Activated T-cell treated with anti-CD3 and anti-CD28 coated beads for 48 hours (primary cell): ENCODE results near the gene GFER.
"Not testable (repeated sequence)": the region's sequence is repeated elsewhere in the genome, so short reads cannot be mapped to it uniquely, and the experiment has no call there.

Experiments
- DNase-seq: peaks from one replicate; pipeline ENCODE4 v3.0.0-alpha.2; 2020; ENCODE audit warnings: low read depth

GFER gene

DNA sequence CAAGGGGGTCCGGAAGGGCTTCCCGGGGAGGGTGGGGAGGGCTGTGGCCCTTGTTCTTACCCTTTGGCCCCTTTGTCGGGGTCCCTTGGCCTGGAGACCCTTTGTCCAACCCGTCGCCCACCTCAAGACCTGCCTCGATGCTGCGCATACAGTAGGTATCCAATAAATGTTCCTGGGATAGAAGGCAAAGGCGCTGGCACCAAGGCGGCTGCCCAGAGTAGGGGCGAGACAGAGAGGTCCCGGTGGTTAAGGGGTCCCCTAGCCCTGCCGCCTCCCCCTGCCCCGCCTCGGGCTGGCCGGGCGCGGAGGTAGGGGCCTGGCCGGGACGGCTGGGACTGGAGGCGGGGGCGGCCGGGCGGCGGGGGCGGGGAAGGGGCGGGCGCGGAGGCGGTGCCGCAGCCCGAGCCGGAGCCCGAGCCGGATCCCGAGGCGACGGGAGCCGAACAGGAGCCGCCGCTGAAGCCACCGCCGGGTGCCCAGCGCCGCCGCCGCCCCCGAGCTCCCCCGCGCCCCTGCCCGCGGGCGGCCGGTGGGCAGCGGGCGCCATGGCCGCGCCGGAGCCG lies 42.5 kb downstream of the GFER start, which contains the start of gene NHERF2:
TSS of gene NHERF2 (plus strand) at position 442 of the 563 bp plus-strand sequence. CDS start at position 546, 104 bp downstream.
- DNase-seq: no peak

DNA sequence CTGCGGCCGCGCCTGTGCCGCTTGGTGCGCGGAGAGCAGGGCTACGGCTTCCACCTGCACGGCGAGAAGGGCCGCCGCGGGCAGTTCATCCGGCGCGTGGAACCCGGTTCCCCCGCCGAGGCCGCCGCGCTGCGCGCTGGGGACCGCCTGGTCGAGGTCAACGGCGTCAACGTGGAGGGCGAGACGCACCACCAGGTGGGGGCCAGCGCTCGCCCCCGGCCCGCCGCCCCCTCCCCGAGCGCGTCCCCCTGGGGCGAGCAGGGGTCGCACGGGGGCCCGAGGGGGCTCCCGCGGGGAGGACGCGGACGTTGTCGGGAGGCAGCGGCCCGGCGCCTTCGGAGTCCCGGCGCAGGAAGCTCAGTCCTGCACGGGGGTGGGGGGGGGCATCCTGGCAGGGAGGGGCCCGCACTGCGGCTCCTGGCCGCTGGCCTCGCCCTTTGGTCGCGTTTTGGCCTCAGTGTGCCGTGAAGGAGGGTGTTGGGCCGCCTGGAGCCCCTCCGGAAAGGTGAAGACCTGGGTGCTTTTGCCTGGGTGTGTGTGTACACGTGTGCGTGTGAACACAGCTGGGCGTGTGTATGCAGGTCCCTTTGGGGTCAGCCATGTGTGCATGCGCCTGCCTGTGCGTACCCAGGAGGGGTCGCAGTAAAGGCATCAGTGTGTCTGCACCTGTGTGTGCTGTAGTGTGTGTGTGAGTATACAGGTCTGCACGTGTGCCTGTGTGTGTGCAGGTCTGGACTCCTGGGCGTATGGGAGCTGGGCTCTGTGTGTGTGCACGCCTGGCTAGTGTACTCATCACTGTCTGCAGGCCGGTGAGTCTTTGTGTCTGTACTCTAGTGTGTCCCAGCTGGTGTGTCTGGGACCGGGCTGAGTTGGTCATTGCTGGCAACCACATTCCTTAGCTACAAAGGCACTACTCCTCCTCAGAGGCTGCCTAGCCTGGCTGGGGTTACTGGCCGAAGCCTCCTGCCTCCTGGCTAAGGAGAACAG lies 43.3 kb downstream of the GFER start:
- DNase-seq: no peak

- no peak for DNase-seq
Observed at GRCh38 chr16:2028146-2028545, 44.2 kb downstream of the GFER start.

DNA sequence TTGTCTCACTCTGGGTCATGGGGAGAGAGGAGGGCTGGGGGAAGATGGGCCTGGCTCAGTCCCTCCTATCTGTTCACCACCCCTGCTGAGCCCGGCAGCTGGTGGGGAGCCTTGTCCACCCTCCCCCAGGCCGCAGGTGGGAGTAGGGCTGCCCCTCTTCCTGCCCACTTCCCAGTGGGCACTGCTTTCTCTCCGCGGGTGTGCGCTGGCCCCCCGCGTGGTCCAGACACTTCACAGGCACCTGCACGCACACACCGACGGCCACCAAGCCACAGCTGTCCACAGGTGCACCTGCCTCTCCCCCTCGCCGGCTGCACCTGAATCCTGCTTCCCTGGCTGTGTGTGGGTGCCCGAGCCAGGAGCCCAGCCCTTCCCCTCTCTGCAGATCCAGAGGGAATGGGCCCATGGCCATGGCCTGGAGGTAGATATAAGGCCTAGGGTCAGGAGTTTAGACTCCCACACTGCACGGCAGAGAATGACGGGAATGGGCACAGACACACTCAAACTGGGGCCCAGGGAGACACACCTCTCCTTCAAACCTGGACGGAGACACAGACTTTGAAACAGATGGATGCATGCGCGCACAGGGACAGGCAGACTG lies 44.7 kb downstream of the GFER start:
- DNase-seq: no peak

DNA sequence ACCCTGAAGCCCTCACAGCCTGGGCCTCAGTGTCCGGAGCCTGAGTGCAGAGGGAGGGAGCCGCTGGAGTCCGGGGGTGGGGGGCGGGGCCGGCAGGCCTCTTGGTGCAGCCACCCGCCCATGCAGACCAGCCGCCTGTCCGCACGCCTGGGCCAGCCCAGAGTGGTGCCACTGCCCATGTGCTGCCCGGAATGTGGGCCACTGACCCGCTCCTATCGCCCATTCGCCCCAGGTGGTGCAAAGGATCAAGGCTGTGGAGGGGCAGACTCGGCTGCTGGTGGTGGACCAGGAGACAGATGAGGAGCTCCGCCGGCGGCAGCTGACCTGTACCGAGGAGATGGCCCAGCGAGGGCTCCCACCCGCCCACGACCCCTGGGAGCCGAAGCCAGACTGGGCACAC lies 45.4 kb downstream of the GFER start:
- DNase-seq: no peak

- no peak for DNase-seq
Observed at GRCh38 chr16:2030036-2030435, 46.0 kb downstream of the GFER start.

GRCh38 chr16:2031081-2031577 lies 47.1 kb downstream of the GFER start:
- DNase-seq: no peak

DNA sequence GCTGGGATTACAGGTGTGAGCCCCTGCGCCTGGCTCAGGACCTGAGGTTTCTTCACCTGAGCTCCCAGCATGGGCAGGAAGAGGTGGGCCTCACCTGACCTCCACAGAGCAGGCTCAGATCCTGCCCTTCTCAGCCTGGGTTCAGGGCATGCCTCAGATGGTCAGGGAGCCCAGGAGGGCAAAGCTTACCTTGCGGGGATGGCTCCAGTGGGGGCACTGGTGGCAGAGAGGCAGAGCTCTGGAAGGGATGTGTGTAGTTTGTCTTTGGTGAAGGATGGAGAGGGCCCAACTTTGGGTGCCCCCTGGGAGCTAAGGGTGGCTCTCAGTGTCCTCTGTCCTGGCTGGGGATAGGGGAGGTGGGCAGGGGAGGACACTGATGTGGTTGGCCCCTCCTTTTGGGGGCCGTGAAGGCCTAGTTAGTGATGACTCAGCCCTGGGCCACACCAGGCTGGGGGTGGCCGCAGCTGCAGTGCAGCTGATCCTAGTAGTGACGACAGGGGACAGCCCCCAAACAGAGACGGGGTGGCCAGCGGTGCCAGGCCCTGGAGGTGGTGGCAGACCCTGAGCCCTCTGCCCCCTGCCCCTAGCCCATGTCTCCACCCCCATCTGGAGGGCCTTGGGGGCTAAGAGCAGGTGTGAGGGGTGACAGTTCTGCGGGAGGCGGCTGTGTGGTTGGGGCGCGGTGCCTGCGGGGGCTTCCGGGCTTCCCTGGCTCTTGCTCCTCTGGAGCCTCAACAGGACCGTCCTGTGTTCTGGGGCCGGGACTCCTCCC lies 48.5 kb downstream of the GFER start:
- DNase-seq: no peak

DNA sequence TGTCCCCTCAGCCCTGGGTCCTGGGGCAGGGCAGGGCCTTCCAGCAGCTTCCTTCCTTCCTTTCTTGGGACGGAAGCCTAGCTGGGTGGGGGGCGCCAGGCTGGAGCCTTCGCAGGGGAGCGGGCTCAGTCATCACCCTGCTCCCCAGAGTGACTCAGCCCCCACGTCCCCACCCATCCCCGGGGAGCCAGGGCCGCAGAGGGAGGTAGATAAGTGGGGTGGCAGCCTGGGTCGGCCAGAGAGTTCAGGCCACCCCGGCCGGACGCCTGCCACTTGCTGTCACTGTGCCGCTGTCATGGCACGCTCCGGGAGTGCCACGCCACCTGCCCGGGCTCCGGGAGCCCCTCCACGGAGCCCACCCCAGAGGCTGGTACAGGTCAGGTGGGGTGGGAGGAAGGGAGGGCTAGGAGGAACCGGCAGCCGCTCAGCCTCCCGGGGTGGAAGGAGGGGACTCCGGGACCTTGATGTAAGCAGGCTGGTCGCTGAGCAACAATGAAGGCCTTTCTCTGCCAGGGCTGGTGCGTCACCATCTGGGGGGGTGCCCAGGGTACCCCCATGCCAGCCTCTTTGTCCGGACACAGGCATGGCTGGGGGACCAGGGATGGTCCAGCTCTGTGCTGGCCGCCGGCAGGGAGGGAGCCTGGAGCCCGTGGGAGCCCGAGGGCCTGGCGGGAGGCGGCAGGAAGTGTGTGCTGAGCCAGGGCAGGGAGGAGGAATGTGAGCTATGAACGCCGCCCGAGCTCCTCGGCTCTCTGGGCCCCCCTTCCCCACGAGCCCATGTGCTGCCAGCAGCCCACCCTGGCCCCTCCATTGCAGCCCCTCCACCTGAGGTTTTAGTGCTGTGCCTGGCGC lies 49.3 kb downstream of the GFER start:
- DNase-seq: no peak

GRCh38 chr16:2033909-2034695 lies 50.1 kb downstream of the GFER start:
- DNase-seq: not testable (repeated sequence)

DNA sequence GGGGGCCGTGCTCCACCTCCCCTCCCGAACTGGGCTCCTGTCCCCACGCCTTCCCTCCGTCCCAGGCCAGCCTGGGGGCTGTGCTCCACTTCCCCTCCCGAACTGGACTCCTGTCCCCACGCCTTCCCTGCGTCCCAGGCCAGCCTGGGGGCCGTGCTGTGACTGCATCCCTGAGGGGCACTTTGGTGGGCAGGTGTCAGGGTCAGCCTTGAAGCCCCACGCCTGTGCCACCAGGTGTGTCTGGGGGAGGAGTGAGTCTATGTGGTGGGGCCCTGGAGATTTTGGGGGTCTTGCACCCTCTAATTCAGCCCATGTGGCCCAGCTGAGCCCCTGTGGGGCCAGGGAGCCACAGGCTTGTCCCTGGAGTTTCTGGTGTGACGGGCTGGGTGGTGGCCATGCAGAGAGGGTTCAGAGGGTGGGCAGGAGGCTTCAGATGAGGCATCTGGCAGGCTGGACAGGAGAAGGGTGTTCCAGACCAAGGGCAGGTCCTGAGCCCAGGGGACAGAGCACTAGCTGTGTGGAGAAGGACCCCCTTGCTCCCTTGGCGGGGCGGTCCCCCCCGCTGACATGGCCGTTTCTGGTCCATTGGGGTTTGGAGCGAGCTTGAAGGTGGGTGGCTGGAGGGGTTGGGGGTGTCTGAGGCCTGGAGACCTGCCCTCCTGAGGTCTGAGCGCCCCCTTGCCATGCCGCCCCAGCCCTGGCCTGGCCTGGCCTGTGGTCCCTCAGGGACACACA lies 50.9 kb downstream of the GFER start:
- DNase-seq: no peak

DNA sequence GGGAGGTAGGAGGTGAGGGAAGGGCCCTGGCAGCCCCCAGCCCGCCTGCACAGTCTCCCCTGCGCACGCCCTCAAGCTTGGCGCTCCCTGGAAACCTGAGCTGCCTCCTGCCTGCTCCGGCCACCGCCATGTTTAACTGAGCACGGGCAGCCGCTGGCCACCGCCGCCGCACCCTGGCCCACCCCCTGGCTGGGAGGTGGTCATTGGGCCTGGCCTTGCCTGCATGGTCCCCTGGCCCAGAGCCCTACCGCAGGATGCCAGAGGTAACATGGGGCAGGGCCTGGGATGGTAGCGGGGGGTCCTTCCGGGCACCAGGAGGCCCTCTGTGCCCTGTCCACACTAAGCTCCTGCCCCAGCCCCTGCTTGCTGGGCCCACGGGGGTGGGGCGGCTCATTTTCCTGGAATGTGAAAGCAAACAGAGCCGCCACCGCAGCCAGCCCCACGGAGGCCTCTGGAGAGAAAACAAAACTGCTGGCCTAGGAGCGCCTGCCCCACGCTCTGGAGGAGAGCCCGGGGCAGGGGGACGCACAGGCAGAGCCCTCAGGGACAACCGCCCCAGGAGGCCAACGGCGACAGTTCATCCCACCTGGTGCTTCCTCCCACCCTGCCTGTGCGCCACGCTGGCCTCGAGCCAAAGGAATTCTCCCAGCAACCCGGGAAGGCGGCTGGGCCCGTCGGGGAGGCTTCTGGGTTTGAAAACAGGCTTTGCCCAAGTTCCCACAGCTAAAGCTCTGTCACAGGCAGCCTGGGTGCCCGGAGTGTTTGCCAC lies 51.6 kb downstream of the GFER start:
- no peak for DNase-seq

DNA sequence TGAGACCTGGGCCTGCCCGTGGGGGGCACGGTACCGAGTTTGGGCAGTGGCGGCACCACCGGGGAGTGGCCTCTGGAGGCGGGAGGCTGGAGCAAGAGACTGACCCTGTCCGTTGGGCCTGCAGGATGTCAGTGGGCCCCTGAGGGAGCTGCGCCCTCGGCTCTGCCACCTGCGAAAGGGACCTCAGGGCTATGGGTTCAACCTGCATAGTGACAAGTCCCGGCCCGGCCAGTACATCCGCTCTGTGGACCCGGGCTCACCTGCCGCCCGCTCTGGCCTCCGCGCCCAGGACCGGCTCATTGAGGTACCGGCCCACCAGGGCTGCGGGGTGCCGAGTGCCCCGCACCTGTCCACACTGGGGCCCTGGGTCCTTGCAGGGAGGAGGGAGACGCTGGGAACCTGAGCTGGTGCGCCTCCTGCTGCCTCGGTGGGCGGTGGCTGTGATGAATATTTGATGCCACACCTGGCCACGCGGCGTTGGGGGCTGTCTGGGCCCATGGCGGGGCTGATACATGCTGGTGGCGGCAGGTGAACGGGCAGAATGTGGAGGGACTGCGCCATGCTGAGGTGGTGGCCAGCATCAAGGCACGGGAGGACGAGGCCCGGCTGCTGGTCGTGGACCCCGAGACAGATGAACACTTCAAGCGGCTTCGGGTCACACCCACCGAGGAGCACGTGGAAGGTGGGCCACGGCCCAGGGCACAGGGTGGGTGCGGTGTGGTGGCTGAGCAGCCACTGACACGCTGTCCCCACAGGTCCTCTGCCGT lies 52.4 kb downstream of the GFER start:
- no peak for DNase-seq

- no peak for DNase-seq
Observed at GRCh38 chr16:2037115-2037514, 53.1 kb downstream of the GFER start.
